ENCODE measurements around the gene CCDC177. TPM values are rescaled to one million over a fixed set of nuclear protein-coding genes. Genes with fewer than 3 reads are reported as not detected.

The CCDC177 gene
- total and polyA plus RNA-seq, 7 experiments from 2014 or later, result not detected

DNA sequence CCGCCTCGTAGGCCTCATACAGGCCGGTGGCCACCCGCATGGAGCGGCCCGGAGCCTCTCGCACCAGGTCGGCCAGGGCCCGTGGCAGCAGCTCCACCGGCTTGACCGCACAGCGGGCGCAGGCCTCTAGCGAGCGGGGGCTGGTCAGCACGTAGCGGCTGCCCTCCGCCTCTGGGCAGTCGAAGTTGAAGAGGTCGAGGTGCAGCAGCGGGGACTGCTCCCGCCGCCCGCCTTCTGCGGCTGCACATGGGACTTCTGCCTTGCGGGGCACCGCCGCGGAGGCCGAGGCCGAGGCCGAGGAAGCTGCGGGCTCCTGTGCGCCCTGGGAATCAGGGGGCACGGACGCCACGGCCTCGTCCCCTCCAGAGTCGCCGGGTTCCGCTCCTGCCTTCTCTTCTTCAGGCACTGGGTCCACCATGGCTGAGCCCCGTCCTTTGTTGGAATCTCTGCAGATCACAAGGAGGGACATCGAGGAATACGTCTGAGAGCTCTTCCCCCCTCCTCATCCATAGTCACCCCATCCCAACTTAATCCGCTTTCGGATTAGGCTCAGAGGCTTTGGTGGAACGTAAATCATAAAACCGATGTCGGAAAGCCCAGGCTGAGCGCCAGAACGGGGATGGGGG is 1.4 kb downstream of the CCDC177 start:
- ChIA-PET POLR2A (no interaction called here), CTCF (interaction anchor here (0.8 kb wide), 1 partner anchor 332 kb away, joined by 3 read pairs; no protein-coding TSS in a partner anchor)
- H3K4me3 ChIP-seq (ENCODE audit: low read length), result peak overlapping the region; percentile 13
- no peaks in the 10 kb centered on the region for H3K36me3 ChIP-seq (ENCODE audit: control insufficient read depth in 2 of 3, insufficient read depth in 3 of 3, low read length in 3 of 3)
- peaks cover 0 to 1% (median 0%) of the 10 kb centered on the region in 11 donors for H3K9me3 Mint-ChIP-seq
- no peak overlapping the region for H3K27ac Mint-ChIP-seq
- H3K4me1 Mint-ChIP-seq, result peaks cover 5 to 15% (median 12%) of the 10 kb centered on the region in 7 donors
- DNase-seq, result no peak
- peak overlapping the region; percentile 48 to 91 (median 78) for H3K4me3 Mint-ChIP-seq
- no peaks in the 10 kb centered on the region for H3K36me3 Mint-ChIP-seq
- no peak for ATAC-seq
- peaks cover 0 to 6% of the 10 kb centered on the region in 2 donors for H3K27me3 ChIP-seq (ENCODE audit: control insufficient read depth in 2 of 2, insufficient read depth in 2 of 2, low read length in 2 of 2)
- intact Hi-C loops (cut with micrococcal nuclease), result loop anchor here in 1 of 2 donors (5.0 kb wide), 1 partner anchor 311 kb away; the partner anchor contains the start of gene GALNT16
- H3K27me3 Mint-ChIP-seq, result peaks cover 54 to 82% (median 58%) of the 10 kb centered on the region in 5 donors
- H3K4me1 ChIP-seq (ENCODE audit: control insufficient read depth in 2 of 2, insufficient read depth in 2 of 2, low read length in 2 of 2), result peaks cover 9 to 16% of the 10 kb centered on the region in 2 donors
- H3K9me3 ChIP-seq (ENCODE audit: control insufficient read depth in 2 of 3, low read length in 3 of 3), result no peaks in the 10 kb centered on the region
- H3K27ac ChIP-seq (ENCODE audit: low read depth, low read length), result no peak overlapping the region

DNA sequence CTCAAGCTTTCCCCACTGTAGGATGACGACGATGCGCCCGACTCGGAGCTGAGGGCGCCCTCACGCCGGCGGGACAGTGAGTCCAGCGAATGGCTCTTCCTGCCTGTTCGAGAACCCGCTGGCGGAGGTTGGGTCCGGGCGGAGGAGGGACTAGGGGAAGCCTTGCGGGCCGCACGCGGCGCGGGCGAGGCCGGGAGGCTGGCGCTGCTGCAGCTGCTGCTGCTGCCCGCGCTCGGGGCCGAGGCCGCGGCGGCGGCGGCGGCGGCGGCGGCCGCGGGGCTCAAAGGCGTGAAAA is 1.9 kb downstream of the CCDC177 start:
- CTCF ChIA-PET, result no interaction called here
- DNase-seq, result peak in 1 of 9 donors; percentile 30
- peaks cover 59 to 82% (median 63%) of the 10 kb centered on the region in 5 donors for H3K27me3 Mint-ChIP-seq

DNA sequence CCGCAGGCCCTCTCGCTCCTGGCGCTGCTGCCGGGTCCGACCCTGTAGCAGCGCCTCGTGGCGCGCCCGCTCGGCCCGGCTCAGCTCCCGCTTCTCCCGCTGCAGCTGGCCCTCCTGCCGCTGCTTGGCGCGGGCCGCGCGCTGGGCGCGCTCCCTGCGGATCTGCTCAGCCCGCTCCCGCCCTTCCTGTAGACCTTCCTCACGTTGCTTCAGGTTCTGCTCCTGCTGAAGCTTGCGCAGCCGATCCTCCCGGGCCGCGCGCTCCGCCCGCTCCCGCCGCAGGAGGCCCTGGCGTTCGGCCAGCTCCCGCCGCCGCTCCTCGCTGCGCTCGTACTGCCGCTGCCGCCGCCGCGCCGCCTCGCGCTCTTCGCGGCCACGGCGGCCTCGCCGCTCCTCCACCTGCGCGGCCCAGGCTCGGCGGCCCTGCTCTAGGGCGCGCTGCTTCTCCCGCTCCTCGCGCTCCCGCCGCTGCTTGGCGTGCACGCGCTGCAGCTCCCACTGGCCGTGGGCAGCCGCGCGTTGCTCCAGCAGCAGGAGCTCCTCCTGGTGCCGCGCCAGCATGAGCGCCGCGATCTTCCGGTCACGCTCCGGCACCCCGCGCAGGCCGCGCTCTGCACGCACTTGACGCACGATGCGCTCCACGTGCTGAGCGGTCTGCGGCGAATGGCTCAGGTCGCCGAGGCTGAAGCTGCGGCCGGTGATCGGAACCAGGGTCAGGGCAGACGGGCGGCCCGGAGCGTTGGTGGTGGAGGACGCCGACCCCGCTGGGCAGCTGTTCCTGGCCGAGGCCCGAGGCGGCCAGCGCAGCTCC is 2.4 kb downstream of the CCDC177 start:
- H3K4me3 Mint-ChIP-seq, result peak overlapping the region in 7 of 10 donors; percentile 7 to 84 (median 35)

More for the DNA sequence above, 1.9 kb downstream of the CCDC177 start:
- H3K27ac Mint-ChIP-seq, result no peak overlapping the region
- POLR2A ChIA-PET, result no interaction called here
- no peaks in the 10 kb centered on the region for H3K36me3 Mint-ChIP-seq
- no peak overlapping the region for H3K4me3 ChIP-seq (ENCODE audit: low read length)
- H3K9me3 ChIP-seq (ENCODE audit: control insufficient read depth in 2 of 3, low read length in 3 of 3), result no peaks in the 10 kb centered on the region
- no peak overlapping the region for H3K27ac ChIP-seq (ENCODE audit: low read depth, low read length)
- H3K27me3 ChIP-seq (ENCODE audit: control insufficient read depth in 2 of 2, insufficient read depth in 2 of 2, low read length in 2 of 2), result peaks cover 0 to 6% of the 10 kb centered on the region in 2 donors
- H3K4me1 ChIP-seq (ENCODE audit: control insufficient read depth in 2 of 2, insufficient read depth in 2 of 2, low read length in 2 of 2), result peaks cover 9 to 16% of the 10 kb centered on the region in 2 donors
- ATAC-seq, result no peak
- H3K4me3 Mint-ChIP-seq, result peak overlapping the region in 5 of 10 donors; percentile 12 to 84 (median 56)
- intact Hi-C loops (cut with micrococcal nuclease), result loop anchor here in 1 of 2 donors (5.0 kb wide), 1 partner anchor 310 kb away; the partner anchor contains the start of gene GALNT16
- H3K9me3 Mint-ChIP-seq, result peaks cover 0 to 1% (median 0%) of the 10 kb centered on the region in 11 donors
- H3K36me3 ChIP-seq (ENCODE audit: control insufficient read depth in 2 of 3, insufficient read depth in 3 of 3, low read length in 3 of 3), result no peaks in the 10 kb centered on the region
- peaks cover 5 to 15% (median 12%) of the 10 kb centered on the region in 7 donors for H3K4me1 Mint-ChIP-seq

DNA sequence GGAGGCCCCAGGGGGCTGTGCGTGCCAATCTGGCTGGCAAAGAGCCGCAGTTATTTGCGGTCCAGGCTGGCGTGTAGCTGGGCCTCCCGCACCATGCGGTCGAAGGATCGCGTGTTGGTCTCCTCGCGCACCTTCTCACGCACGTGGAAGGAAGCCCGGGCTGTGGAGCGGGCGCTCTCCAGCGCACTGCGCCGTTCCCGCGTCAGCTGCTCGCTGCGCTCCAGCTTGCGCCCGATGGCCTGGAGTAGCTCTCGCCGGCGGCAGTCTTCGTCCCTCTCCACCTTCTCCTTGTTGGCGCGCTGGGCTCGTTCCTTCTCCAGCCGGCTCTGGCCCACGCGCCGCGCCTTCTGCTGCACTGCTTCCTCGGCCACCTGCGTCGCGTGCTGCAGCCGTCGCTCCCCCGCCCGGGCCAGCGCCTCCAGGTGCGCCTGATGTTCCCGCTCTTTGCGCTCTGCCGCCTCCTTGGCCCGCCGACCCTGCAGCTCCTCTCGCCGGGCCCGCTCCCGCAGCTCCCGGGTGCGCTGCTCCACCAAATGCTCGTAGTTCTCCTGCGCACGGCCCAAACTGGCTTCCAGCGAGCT is 3.1 kb downstream of the CCDC177 start:
- ATAC-seq, result no peak
- ChIA-PET POLR2A (no interaction called here), CTCF (no interaction called here)
- Mint-ChIP-seq H3K4me1 (peaks cover 5 to 15% (median 12%) of the 10 kb centered on the region in 7 donors), H3K9me3 (peaks cover 0 to 1% (median 0%) of the 10 kb centered on the region in 11 donors), H3K4me3 (peak overlapping the region in 5 of 10 donors; percentile 16 to 84 (median 35)), H3K27me3 (peaks cover 65 to 84% (median 68%) of the 10 kb centered on the region in 5 donors), H3K27ac (no peak overlapping the region), H3K36me3 (no peaks in the 10 kb centered on the region)
- no peak overlapping the region for H3K27ac ChIP-seq (ENCODE audit: low read depth, low read length)
- peaks cover 0 to 6% of the 10 kb centered on the region in 2 donors for H3K27me3 ChIP-seq (ENCODE audit: control insufficient read depth in 2 of 2, insufficient read depth in 2 of 2, low read length in 2 of 2)
- no peak overlapping the region for H3K4me3 ChIP-seq (ENCODE audit: low read length)
- no peaks in the 10 kb centered on the region for H3K9me3 ChIP-seq (ENCODE audit: control insufficient read depth in 2 of 3, low read length in 3 of 3)
- intact Hi-C loops (cut with micrococcal nuclease), result loop anchor here in 1 of 2 donors (5.0 kb wide), 1 partner anchor 309 kb away; the partner anchor contains the start of gene GALNT16
- H3K4me1 ChIP-seq (ENCODE audit: control insufficient read depth in 2 of 2, insufficient read depth in 2 of 2, low read length in 2 of 2), result peaks cover 9 to 16% of the 10 kb centered on the region in 2 donors
- DNase-seq, result no peak
- H3K36me3 ChIP-seq (ENCODE audit: control insufficient read depth in 2 of 3, insufficient read depth in 3 of 3, low read length in 3 of 3), result no peaks in the 10 kb centered on the region

More for the DNA sequence above, 2.4 kb downstream of the CCDC177 start:
- Histone ChIP-seq H3K36me3 (ENCODE audit: control insufficient read depth in 2 of 3, insufficient read depth in 3 of 3, low read length in 3 of 3) (no peaks in the 10 kb centered on the region), H3K27ac (ENCODE audit: low read depth, low read length) (no peak overlapping the region), H3K27me3 (ENCODE audit: control insufficient read depth in 2 of 2, insufficient read depth in 2 of 2, low read length in 2 of 2) (peaks cover 0 to 6% of the 10 kb centered on the region in 2 donors), H3K4me1 (ENCODE audit: control insufficient read depth in 2 of 2, insufficient read depth in 2 of 2, low read length in 2 of 2) (peaks cover 9 to 16% of the 10 kb centered on the region in 2 donors), H3K4me3 (ENCODE audit: low read length) (no peak overlapping the region), H3K9me3 (ENCODE audit: control insufficient read depth in 2 of 3, low read length in 3 of 3) (no peaks in the 10 kb centered on the region)
- ATAC-seq (no peak), DNase-seq (peak in 1 of 9 donors; percentile 28)
- H3K4me1 Mint-ChIP-seq, result peaks cover 5 to 15% (median 12%) of the 10 kb centered on the region in 7 donors
- peaks cover 65 to 84% (median 67%) of the 10 kb centered on the region in 5 donors for H3K27me3 Mint-ChIP-seq
- no peak overlapping the region for H3K27ac Mint-ChIP-seq
- POLR2A ChIA-PET, result no interaction called here
- CTCF ChIA-PET, result no interaction called here
- intact Hi-C loops (cut with micrococcal nuclease), result loop anchor here in 1 of 2 donors (5.0 kb wide), 1 partner anchor 310 kb away; the partner anchor contains the start of gene GALNT16
- peaks cover 0 to 1% (median 0%) of the 10 kb centered on the region in 11 donors for H3K9me3 Mint-ChIP-seq
- no peaks in the 10 kb centered on the region for H3K36me3 Mint-ChIP-seq

DNA sequence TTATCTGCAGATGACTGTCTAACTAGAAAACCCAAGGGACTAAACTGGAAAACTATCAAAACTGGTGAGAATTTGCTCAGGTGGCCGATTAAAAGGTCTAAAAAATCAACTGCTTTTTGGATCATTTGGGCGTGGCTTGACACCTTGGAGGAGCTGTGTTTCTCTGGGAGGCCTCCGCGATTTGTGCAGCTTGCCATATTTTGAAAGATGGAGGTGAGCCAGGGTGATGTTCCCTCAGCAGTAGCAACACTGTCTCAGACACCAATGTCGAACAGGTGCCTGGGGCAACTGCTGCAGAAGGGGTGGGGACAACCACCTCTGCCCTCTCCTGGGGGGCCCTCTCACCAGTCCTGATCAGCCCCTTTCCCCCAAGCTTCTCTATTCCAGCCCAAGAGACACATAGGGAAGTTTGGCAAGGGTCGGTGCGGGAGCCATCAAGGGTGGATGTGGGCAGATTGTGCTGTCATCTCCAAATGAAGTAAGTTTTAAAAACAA is 3.8 kb downstream of the CCDC177 start:
- no peaks in the 10 kb centered on the region for H3K36me3 Mint-ChIP-seq
- Histone ChIP-seq H3K9me3 (ENCODE audit: control insufficient read depth in 2 of 3, low read length in 3 of 3) (no peaks in the 10 kb centered on the region), H3K4me1 (ENCODE audit: control insufficient read depth in 2 of 2, insufficient read depth in 2 of 2, low read length in 2 of 2) (peaks cover 9 to 16% of the 10 kb centered on the region in 2 donors), H3K27ac (ENCODE audit: low read depth, low read length) (no peak overlapping the region), H3K36me3 (ENCODE audit: control insufficient read depth in 2 of 3, insufficient read depth in 3 of 3, low read length in 3 of 3) (no peaks in the 10 kb centered on the region), H3K27me3 (ENCODE audit: control insufficient read depth in 2 of 2, insufficient read depth in 2 of 2, low read length in 2 of 2) (peaks cover 0 to 6% of the 10 kb centered on the region in 2 donors), H3K4me3 (ENCODE audit: low read length) (no peak overlapping the region)
- H3K4me1 Mint-ChIP-seq, result peaks cover 4 to 15% (median 12%) of the 10 kb centered on the region in 7 donors
- DNase-seq, result no peak
- H3K9me3 Mint-ChIP-seq, result no peaks in the 10 kb centered on the region
- H3K4me3 Mint-ChIP-seq, result peak overlapping the region in 9 of 10 donors; percentile 9 to 84 (median 34)
- peaks cover 65 to 85% (median 68%) of the 10 kb centered on the region in 5 donors for H3K27me3 Mint-ChIP-seq
- POLR2A ChIA-PET, result no interaction called here
- intact Hi-C loops (cut with micrococcal nuclease), result loop anchor here in 1 of 2 donors (5.0 kb wide), 1 partner anchor 309 kb away; the partner anchor contains the start of gene GALNT16
- no peak overlapping the region for H3K27ac Mint-ChIP-seq
- ATAC-seq, result no peak
- CTCF ChIA-PET, result no interaction called here

DNA sequence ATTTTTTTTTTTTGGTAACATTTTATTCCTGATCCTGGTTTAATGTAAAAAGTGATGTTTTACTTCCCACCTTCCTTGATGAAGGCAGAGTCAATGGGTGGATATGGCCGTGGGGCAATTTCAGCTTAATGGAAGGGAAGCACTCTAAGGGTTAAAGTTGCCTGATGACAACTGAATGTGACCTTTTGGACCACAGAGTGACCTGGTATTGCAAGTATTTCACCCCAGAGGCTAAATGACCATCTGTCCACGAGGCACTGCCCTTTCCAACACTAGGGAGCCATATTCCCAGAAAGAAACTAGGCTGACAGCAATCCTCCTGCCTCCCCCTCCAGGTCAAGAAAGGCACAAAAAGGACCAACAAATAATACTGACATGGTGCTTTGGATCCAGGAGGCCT is 4.8 kb downstream of the CCDC177 start:
- Histone ChIP-seq H3K36me3 (ENCODE audit: control insufficient read depth in 2 of 3, insufficient read depth in 3 of 3, low read length in 3 of 3) (no peaks in the 10 kb centered on the region), H3K4me1 (ENCODE audit: control insufficient read depth in 2 of 2, insufficient read depth in 2 of 2, low read length in 2 of 2) (peaks cover 9 to 16% of the 10 kb centered on the region in 2 donors), H3K9me3 (ENCODE audit: control insufficient read depth in 2 of 3, low read length in 3 of 3) (no peaks in the 10 kb centered on the region), H3K27ac (ENCODE audit: low read depth, low read length) (no peak overlapping the region), H3K27me3 (ENCODE audit: control insufficient read depth in 2 of 2, insufficient read depth in 2 of 2, low read length in 2 of 2) (peaks cover 0 to 6% of the 10 kb centered on the region in 2 donors), H3K4me3 (ENCODE audit: low read length) (no peak overlapping the region)
- Mint-ChIP-seq H3K4me3 (peak overlapping the region in 1 of 10 donors; percentile 29), H3K27ac (no peak overlapping the region), H3K4me1 (peaks cover 4 to 15% (median 11%) of the 10 kb centered on the region in 7 donors), H3K9me3 (no peaks in the 10 kb centered on the region), H3K27me3 (peaks cover 61 to 85% (median 66%) of the 10 kb centered on the region in 5 donors), H3K36me3 (no peaks in the 10 kb centered on the region)
- ChIA-PET CTCF (no interaction called here), POLR2A (no interaction called here)
- ATAC-seq (no peak), DNase-seq (no peak)
- intact Hi-C loops (cut with micrococcal nuclease), result loop anchor here in 1 of 2 donors (5.0 kb wide), 1 partner anchor 308 kb away; the partner anchor contains the start of gene GALNT16

All from naive thymus-derived CD4-positive, alpha-beta T cell (primary cell).